Measurements from ENCODE around the gene PNMA8B. TPM values are rescaled to one million over a fixed set of nuclear protein-coding genes. Genes with fewer than 3 reads are reported as not detected.
A peak's percentile ranks its signal among the peaks of the same experiment; 100 is the strongest.

PNMA8B gene
- polyA plus RNA-seq, 1 donor from 2014 or later: 10.1 TPM

DNA sequence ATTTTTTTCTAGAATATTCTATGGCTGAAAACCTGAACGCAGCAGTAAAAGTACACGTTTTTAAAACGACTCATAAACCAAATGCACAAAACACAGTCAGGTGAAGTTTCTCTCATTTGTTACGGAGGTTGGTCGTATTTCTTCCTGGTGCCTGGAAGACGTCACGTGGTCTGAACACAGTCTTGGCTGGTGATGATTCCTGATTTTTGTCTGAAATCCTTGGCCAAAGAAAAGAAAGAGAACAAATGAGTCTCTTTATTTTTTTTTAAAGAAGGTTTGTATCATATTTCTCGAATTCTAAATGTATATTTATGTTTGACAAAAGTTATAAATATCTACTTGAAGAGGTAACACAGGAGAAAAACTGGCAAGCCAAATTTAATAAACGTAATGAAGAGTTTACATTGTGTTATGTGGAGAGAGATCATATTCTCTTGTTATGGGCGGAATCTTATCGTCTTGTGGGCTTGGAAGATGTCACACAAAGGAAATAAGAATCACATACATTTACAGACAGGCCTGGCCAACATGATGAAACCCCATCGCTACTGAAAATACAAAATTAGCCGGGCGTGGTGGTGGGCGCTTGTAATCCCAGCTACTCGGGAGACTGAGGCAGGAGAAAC is 14.3 kb downstream of the PNMA8B start:
- Histone ChIP-seq H3K9me2 (ENCODE audit: insufficient read depth, low read length) (no peaks in the 10 kb centered on the region), H2AFZ (ENCODE audit: low read depth, low read length) (no peak overlapping the region), H3K9me3 (ENCODE audit: low read length) (no peaks in the 10 kb centered on the region), H4K20me1 (ENCODE audit: insufficient read depth) (no peaks in the 10 kb centered on the region), H3K27ac (ENCODE audit: low read length) (peak overlapping the region; percentile 99), H3K4me2 (ENCODE audit: low read length) (peak overlapping the region; percentile 25), H3K36me3 (ENCODE audit: insufficient read depth, low read length) (no peaks in the 10 kb centered on the region), H3K4me3 (ENCODE audit: low read length) (no peak overlapping the region), H3K9ac (ENCODE audit: low read length) (peak overlapping the region; percentile 54), H3K27me3 (ENCODE audit: insufficient read depth, low read depth, low read length) (no peaks in the 10 kb centered on the region), H3F3A (ENCODE audit: insufficient read depth, low read length, poor library complexity, severe bottlenecking) (peaks cover 4% of the 10 kb centered on the region), H3K79me2 (replicated peaks; ENCODE audit: insufficient read depth, low read length) (no peaks in the 10 kb centered on the region)
- TF ChIP-seq EZH2 (IDR thresholded peaks at IDR 0.05; ENCODE audit: borderline replicate concordance, insufficient read depth, low read length, poor library complexity, severe bottlenecking): no peak
- TF ChIP-seq POLR2AphosphoS5 (IDR thresholded peaks at IDR 0.05): no peak
- no peak for TF ChIP-seq MXI1 (conservative IDR thresholded peaks at IDR 0.05; ENCODE audit: poor library complexity, severe bottlenecking)
- TF ChIP-seq, protein P1, sequence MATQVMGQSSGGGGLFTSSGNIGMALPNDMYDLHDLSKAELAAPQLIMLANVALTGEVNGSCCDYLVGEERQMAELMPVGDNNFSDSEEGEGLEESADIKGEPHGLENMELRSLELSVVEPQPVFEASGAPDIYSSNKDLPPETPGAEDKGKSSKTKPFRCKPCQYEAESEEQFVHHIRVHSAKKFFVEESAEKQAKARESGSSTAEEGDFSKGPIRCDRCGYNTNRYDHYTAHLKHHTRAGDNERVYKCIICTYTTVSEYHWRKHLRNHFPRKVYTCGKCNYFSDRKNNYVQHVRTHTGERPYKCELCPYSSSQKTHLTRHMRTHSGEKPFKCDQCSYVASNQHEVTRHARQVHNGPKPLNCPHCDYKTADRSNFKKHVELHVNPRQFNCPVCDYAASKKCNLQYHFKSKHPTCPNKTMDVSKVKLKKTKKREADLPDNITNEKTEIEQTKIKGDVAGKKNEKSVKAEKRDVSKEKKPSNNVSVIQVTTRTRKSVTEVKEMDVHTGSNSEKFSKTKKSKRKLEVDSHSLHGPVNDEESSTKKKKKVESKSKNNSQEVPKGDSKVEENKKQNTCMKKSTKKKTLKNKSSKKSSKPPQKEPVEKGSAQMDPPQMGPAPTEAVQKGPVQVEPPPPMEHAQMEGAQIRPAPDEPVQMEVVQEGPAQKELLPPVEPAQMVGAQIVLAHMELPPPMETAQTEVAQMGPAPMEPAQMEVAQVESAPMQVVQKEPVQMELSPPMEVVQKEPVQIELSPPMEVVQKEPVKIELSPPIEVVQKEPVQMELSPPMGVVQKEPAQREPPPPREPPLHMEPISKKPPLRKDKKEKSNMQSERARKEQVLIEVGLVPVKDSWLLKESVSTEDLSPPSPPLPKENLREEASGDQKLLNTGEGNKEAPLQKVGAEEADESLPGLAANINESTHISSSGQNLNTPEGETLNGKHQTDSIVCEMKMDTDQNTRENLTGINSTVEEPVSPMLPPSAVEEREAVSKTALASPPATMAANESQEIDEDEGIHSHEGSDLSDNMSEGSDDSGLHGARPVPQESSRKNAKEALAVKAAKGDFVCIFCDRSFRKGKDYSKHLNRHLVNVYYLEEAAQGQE (IDR thresholded peaks at IDR 0.05; ENCODE audit: borderline replicate concordance): no peak
- no peak for TF ChIP-seq TAF1 (IDR thresholded peaks at IDR 0.05; ENCODE audit: low read depth)
- no peak for TF ChIP-seq EP300 (conservative IDR thresholded peaks at IDR 0.05; ENCODE audit: poor library complexity, severe bottlenecking)
- TF ChIP-seq SMC3 (conservative IDR thresholded peaks at IDR 0.05; ENCODE audit: poor library complexity): no peak
- TF ChIP-seq, protein P2, sequence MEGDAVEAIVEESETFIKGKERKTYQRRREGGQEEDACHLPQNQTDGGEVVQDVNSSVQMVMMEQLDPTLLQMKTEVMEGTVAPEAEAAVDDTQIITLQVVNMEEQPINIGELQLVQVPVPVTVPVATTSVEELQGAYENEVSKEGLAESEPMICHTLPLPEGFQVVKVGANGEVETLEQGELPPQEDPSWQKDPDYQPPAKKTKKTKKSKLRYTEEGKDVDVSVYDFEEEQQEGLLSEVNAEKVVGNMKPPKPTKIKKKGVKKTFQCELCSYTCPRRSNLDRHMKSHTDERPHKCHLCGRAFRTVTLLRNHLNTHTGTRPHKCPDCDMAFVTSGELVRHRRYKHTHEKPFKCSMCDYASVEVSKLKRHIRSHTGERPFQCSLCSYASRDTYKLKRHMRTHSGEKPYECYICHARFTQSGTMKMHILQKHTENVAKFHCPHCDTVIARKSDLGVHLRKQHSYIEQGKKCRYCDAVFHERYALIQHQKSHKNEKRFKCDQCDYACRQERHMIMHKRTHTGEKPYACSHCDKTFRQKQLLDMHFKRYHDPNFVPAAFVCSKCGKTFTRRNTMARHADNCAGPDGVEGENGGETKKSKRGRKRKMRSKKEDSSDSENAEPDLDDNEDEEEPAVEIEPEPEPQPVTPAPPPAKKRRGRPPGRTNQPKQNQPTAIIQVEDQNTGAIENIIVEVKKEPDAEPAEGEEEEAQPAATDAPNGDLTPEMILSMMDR (IDR thresholded peaks at IDR 0.05; ENCODE audit: poor library complexity, severe bottlenecking): no peak
- TF ChIP-seq RAD21 (conservative IDR thresholded peaks at IDR 0.05): no peak

DNA sequence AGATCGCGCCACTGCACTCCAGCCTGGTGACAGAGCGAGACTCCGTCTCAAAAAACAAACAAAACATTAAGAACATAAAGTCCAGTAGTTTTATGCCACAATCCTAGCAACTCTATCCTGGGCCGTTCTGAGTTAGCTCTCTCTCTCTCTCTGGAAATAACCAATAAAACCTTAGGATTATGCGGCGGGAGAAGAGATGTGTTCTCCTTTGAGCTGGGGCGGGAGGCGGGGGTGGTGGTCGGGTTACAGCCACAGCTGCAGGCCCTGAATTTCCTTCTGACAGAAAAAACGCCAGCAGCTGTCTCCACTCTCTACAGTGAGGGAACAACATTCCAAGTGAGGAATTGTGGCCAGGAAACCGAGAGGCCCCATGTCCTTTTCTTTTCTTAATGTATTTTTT is 15.3 kb downstream of the PNMA8B start:
- peak overlapping the region; percentile 63 for H2AFZ ChIP-seq (ENCODE audit: low read depth, low read length)
- TF ChIP-seq, protein P1 (IDR thresholded peaks at IDR 0.05; ENCODE audit: borderline replicate concordance): peak; percentile 68
- no peak for TF ChIP-seq SMC3 (conservative IDR thresholded peaks at IDR 0.05; ENCODE audit: poor library complexity)
- H3K27ac ChIP-seq (ENCODE audit: low read length): peak overlapping the region; percentile 99
- H3K4me3 ChIP-seq (ENCODE audit: low read length): no peak overlapping the region
- no peaks in the 10 kb centered on the region for H3K9me3 ChIP-seq (ENCODE audit: low read length)
- no peaks in the 10 kb centered on the region for H3K27me3 ChIP-seq (ENCODE audit: insufficient read depth, low read depth, low read length)
- H4K20me1 ChIP-seq (ENCODE audit: insufficient read depth): no peaks in the 10 kb centered on the region
- H3K4me2 ChIP-seq (ENCODE audit: low read length): peak overlapping the region; percentile 25
- H3F3A ChIP-seq (ENCODE audit: insufficient read depth, low read length, poor library complexity, severe bottlenecking): peaks cover 4% of the 10 kb centered on the region
- peak overlapping the region; percentile 54 for H3K9ac ChIP-seq (ENCODE audit: low read length)
- H3K79me2 ChIP-seq (replicated peaks; ENCODE audit: insufficient read depth, low read length): no peaks in the 10 kb centered on the region
- H3K9me2 ChIP-seq (ENCODE audit: insufficient read depth, low read length): no peaks in the 10 kb centered on the region
- no peaks in the 10 kb centered on the region for H3K36me3 ChIP-seq (ENCODE audit: insufficient read depth, low read length)

Measured in neural cell (in vitro differentiated cells).